GM23248 (cell line): ENCODE measurements around the gene DLG2. TPM values are rescaled to one million over a fixed set of nuclear protein-coding genes. Genes with fewer than 3 reads are reported as not detected.

ENCODE experiments used
- DNase-seq: peaks from one replicate; pipeline ENCODE4 v3.0.0-alpha.2; 2015
- H2AFZ ChIP-seq: fragments of 200-600 bp; sonication (generic); 2 replicates; pipeline ENCODE4 v1.6.1; 2016; ENCODE audit warnings: antibody characterized with exemption
- H3F3A ChIP-seq: fragments of 200-600 bp; sonication (generic); 2 replicates; pipeline ENCODE4 v1.6.1; 2016; ENCODE audit warnings: mild to moderate bottlenecking, antibody characterized with exemption, mixed run types; ENCODE audit not compliant: insufficient read depth
- H3K27ac ChIP-seq: fragments of 200-600 bp; sonication (generic); 2 replicates; pipeline ENCODE4 v1.5.1; 2016; ENCODE audit warnings: mild to moderate bottlenecking
- H3K27me3 ChIP-seq: fragments of 200-600 bp; sonication (generic); replicated peaks from 2 replicates; pipeline ENCODE4 v1.6.1; 2016; ENCODE audit warnings: mild to moderate bottlenecking; ENCODE audit not compliant: insufficient read depth
- H3K36me3 ChIP-seq: fragments of 200-600 bp; sonication (generic); 2 replicates; pipeline ENCODE4 v1.6.1; 2016; ENCODE audit warnings: low read depth, mild to moderate bottlenecking
- H3K4me1 ChIP-seq: fragments of 200-600 bp; sonication (generic); 2 replicates; pipeline ENCODE4 v1.6.1; 2016; ENCODE audit warnings: mild to moderate bottlenecking; ENCODE audit not compliant: insufficient read depth
- H3K4me2 ChIP-seq: fragments of 200-600 bp; sonication (generic); one replicate; pipeline ENCODE4 v1.6.1; 2016; ENCODE audit warnings: mild to moderate bottlenecking; ENCODE audit not compliant: unreplicated experiment
- H3K4me3 ChIP-seq: fragments of 200-600 bp; sonication (generic); 2 replicates; pipeline ENCODE4 v1.5.1; 2016; ENCODE audit warnings: mild to moderate bottlenecking
- H3K79me2 ChIP-seq: fragments of 200-600 bp; sonication (generic); 2 replicates; pipeline ENCODE4 v1.6.1; 2016; ENCODE audit warnings: mild to moderate bottlenecking; ENCODE audit not compliant: insufficient read depth
- H3K9ac ChIP-seq: fragments of 200-600 bp; sonication (generic); 2 replicates; pipeline ENCODE4 v1.6.1; 2016; ENCODE audit warnings: mild to moderate bottlenecking
- H3K9me2 ChIP-seq: fragments of 200-600 bp; sonication (generic); 2 replicates; pipeline ENCODE4 v1.6.1; 2016; ENCODE audit warnings: mixed run types, mild to moderate bottlenecking, moderate library complexity; ENCODE audit not compliant: insufficient read depth
- H3K9me3 ChIP-seq: fragments of 200-600 bp; sonication (generic); one replicate; pipeline ENCODE4 v1.6.1; 2017; ENCODE audit warnings: low read depth
- H4K20me1 ChIP-seq: fragments of 200-600 bp; sonication (generic); 2 replicates; pipeline ENCODE4 v1.6.0; 2016; ENCODE audit not compliant: insufficient read depth
- EZH2 ChIP-seq: fragments of 200-600 bp; sonication (generic); IDR thresholded peaks from 2 replicates; pipeline ENCODE4 v1.6.1; 2018; ENCODE audit warnings: antibody characterized with exemption, mild to moderate bottlenecking; ENCODE audit not compliant: insufficient read depth, poor library complexity, severe bottlenecking
- EZH2phosphoT487 ChIP-seq: fragments of 200-600 bp; sonication (generic); IDR thresholded peaks from 2 replicates; pipeline ENCODE4 v1.6.1; 2018; ENCODE audit warnings: antibody characterized with exemption, moderate library complexity, mild to moderate bottlenecking, low read depth; ENCODE audit not compliant: insufficient read depth
- WGBS, 2 experiments: methylation state at CpG; one replicate each; pipeline ENCODE4 v1.1.6; 2015 to 2017; ENCODE audit warnings: low lambda C conversion rate in 2 of 2, low coverage in 1 of 2; ENCODE audit errors: missing lambda C conversion rate in 2 of 2; 5-methylcytosine and 5-hydroxymethylcytosine counted together
- in situ Hi-C: fragments of 300-500 bp; cut with MboI; formaldehyde crosslinking; loops from 2 replicates; pipeline ENCODE4 v1.15.0; 2020
- polyA plus RNA-seq: library from polyadenylated mRNA; unstranded; fragments of >200 nt; fragmentation: Nextera tagmentation; extraction: Ambion mirVana; gene quantifications from 2 replicates; pipeline ENCODE4 v1.2.1, GENCODE V29; 2016
- total RNA-seq: library from RNA; depleted of rRNA; stranded (reverse); fragments of >200 nt; shearing (Covaris generic); gene quantifications from 2 replicates; pipeline ENCODE4 v1.2.3, GENCODE V29; 2014

DLG2 gene
- total and polyA plus RNA-seq, 2 experiments from 2014 or later = 1.1 to 1.7 TPM

GRCh38 chr11:84071851-84072250 is 1555.3 kb downstream of the DLG2 start:
- Histone ChIP-seq H3K9ac (no peak overlapping the region), H3K4me2 (no peak overlapping the region), H3F3A (no peaks in the 10 kb centered on the region), H3K9me3 (no peaks in the 10 kb centered on the region), H3K4me1 (no peaks in the 10 kb centered on the region), H3K79me2 (no peaks in the 10 kb centered on the region), H4K20me1 (no peaks in the 10 kb centered on the region), H3K4me3 (no peak overlapping the region), H3K27ac (no peak overlapping the region), H3K9me2 (no peaks in the 10 kb centered on the region), H3K27me3 (no peaks in the 10 kb centered on the region), H3K36me3 (no peaks in the 10 kb centered on the region), H2AFZ (no peak overlapping the region)
- in situ Hi-C loops = no loop called here
- no peak for DNase-seq
- TF ChIP-seq EZH2 (no peak), EZH2phosphoT487 (no peak)
- 4% methylated on average over 2 of the region's 2 CpGs for WGBS, 2 experiments

- WGBS, 2 experiments = 14 to 25% methylated on average over 1 of the region's 1 CpG
- no peaks in the 10 kb centered on the region for H3K27me3 ChIP-seq
These were observed 1558.1 kb downstream of the DLG2 start for GRCh38 chr11:84069048-84069447.

GRCh38 chr11:84061726-84062125 is 1565.4 kb downstream of the DLG2 start:
- 32 to 39% methylated on average over 1 of the region's 1 CpG for WGBS, 2 experiments
- in situ Hi-C loops = no loop called here

More at GRCh38 chr11:84069048-84069447, 1558.1 kb downstream of the DLG2 start:
- no peaks in the 10 kb centered on the region for H3K4me1 ChIP-seq
- TF ChIP-seq EZH2 (no peak), EZH2phosphoT487 (no peak)
- no peak overlapping the region for H3K4me3 ChIP-seq
- H3K79me2 ChIP-seq = no peaks in the 10 kb centered on the region
- no peak overlapping the region for H3K27ac ChIP-seq
- in situ Hi-C loops = no loop called here
- H4K20me1 ChIP-seq = no peaks in the 10 kb centered on the region
- no peak overlapping the region for H2AFZ ChIP-seq
- H3F3A ChIP-seq = no peaks in the 10 kb centered on the region
- no peaks in the 10 kb centered on the region for H3K9me3 ChIP-seq
- H3K36me3 ChIP-seq = no peaks in the 10 kb centered on the region
- no peak overlapping the region for H3K9ac ChIP-seq
- no peak for DNase-seq
- no peak overlapping the region for H3K4me2 ChIP-seq
- H3K9me2 ChIP-seq = no peaks in the 10 kb centered on the region

GRCh38 chr11:84056653-84057376 is 1570.3 kb downstream of the DLG2 start:
- no peak overlapping the region for H2AFZ ChIP-seq
- WGBS, 2 experiments = 52 to 65% methylated on average over 6 of the region's 6 CpGs
- no peaks in the 10 kb centered on the region for H3F3A ChIP-seq
- H3K4me2 ChIP-seq = no peak overlapping the region
- no peaks in the 10 kb centered on the region for H4K20me1 ChIP-seq
- in situ Hi-C loops = no loop called here
- no peaks in the 10 kb centered on the region for H3K79me2 ChIP-seq
- H3K4me3 ChIP-seq = no peak overlapping the region
- no peak overlapping the region for H3K9ac ChIP-seq
- no peaks in the 10 kb centered on the region for H3K27me3 ChIP-seq
- H3K9me2 ChIP-seq = no peaks in the 10 kb centered on the region
- DNase-seq = no peak
- no peaks in the 10 kb centered on the region for H3K36me3 ChIP-seq
- H3K27ac ChIP-seq = no peak overlapping the region
- TF ChIP-seq EZH2phosphoT487 = no peak
- no peak for TF ChIP-seq EZH2
- H3K4me1 ChIP-seq = no peaks in the 10 kb centered on the region
- no peaks in the 10 kb centered on the region for H3K9me3 ChIP-seq

More at GRCh38 chr11:84061726-84062125, 1565.4 kb downstream of the DLG2 start:
- H3K36me3 ChIP-seq = no peaks in the 10 kb centered on the region
- no peaks in the 10 kb centered on the region for H3K9me2 ChIP-seq
- H3K27ac ChIP-seq = no peak overlapping the region
- no peaks in the 10 kb centered on the region for H3K4me1 ChIP-seq
- no peaks in the 10 kb centered on the region for H3F3A ChIP-seq
- no peak overlapping the region for H3K4me3 ChIP-seq
- DNase-seq = no peak
- H3K79me2 ChIP-seq = no peaks in the 10 kb centered on the region
- no peak overlapping the region for H3K4me2 ChIP-seq
- no peaks in the 10 kb centered on the region for H3K9me3 ChIP-seq
- TF ChIP-seq EZH2 (no peak), EZH2phosphoT487 (no peak)
- no peak overlapping the region for H3K9ac ChIP-seq
- no peak overlapping the region for H2AFZ ChIP-seq
- H3K27me3 ChIP-seq = no peaks in the 10 kb centered on the region
- H4K20me1 ChIP-seq = no peaks in the 10 kb centered on the region

GRCh38 chr11:84045146-84045545 is 1582.0 kb downstream of the DLG2 start:
- Histone ChIP-seq H3K9me2 (no peaks in the 10 kb centered on the region), H3K4me3 (no peak overlapping the region), H3K27ac (no peak overlapping the region), H3K9ac (no peak overlapping the region), H3K79me2 (no peaks in the 10 kb centered on the region), H3K36me3 (no peaks in the 10 kb centered on the region), H2AFZ (no peak overlapping the region), H3K4me1 (no peaks in the 10 kb centered on the region), H3K4me2 (no peak overlapping the region), H4K20me1 (no peaks in the 10 kb centered on the region), H3K9me3 (no peaks in the 10 kb centered on the region), H3F3A (no peaks in the 10 kb centered on the region), H3K27me3 (no peaks in the 10 kb centered on the region)
- no peak for DNase-seq
- TF ChIP-seq EZH2 (no peak), EZH2phosphoT487 (no peak)
- in situ Hi-C loops = no loop called here
